ENCODE data around the gene APLN.

DNA sequence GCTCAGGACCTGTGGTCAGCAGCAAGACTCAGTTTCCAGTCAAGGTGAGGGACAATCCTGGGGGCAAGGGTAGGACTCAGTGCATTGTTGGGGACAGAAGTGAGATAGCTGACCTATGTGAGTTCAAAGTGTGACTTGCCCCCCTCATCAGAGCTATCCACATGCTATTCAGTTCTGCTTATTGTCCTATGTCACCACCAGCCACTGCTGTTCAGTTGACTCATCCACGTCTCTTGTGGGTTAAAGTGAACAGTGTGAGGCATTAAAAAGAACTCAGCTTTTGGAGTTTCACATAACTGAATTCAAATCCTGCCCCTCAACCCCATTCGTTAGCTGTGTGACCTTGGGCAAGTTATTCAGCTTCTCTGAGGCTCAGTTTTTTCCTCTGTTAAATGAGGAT lies 4.4 kb upstream of the APLN start:
- TF ChIP-seq, protein P1, sequence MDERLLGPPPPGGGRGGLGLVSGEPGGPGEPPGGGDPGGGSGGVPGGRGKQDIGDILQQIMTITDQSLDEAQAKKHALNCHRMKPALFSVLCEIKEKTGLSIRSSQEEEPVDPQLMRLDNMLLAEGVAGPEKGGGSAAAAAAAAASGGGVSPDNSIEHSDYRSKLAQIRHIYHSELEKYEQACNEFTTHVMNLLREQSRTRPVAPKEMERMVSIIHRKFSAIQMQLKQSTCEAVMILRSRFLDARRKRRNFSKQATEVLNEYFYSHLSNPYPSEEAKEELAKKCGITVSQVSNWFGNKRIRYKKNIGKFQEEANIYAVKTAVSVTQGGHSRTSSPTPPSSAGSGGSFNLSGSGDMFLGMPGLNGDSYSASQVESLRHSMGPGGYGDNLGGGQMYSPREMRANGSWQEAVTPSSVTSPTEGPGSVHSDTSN (CRISPR knock-in tag; IDR thresholded peaks at IDR 0.05; ENCODE audit: low read depth), result no peak
- TF ChIP-seq, protein P1 (tag; conservative IDR thresholded peaks at IDR 0.05; ENCODE audit: low read depth), result no peak
- TF ChIP-seq, protein P2, sequence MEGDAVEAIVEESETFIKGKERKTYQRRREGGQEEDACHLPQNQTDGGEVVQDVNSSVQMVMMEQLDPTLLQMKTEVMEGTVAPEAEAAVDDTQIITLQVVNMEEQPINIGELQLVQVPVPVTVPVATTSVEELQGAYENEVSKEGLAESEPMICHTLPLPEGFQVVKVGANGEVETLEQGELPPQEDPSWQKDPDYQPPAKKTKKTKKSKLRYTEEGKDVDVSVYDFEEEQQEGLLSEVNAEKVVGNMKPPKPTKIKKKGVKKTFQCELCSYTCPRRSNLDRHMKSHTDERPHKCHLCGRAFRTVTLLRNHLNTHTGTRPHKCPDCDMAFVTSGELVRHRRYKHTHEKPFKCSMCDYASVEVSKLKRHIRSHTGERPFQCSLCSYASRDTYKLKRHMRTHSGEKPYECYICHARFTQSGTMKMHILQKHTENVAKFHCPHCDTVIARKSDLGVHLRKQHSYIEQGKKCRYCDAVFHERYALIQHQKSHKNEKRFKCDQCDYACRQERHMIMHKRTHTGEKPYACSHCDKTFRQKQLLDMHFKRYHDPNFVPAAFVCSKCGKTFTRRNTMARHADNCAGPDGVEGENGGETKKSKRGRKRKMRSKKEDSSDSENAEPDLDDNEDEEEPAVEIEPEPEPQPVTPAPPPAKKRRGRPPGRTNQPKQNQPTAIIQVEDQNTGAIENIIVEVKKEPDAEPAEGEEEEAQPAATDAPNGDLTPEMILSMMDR (IDR thresholded peaks at IDR 0.05 in 2 of 3, conservative IDR thresholded peaks at IDR 0.05 in 1 of 3; ENCODE audit: insufficient read depth in 2 of 3, low read depth in 1 of 3, low read length in 3 of 3), result no peak
- TF ChIP-seq CBX2 (IDR thresholded peaks at IDR 0.05; ENCODE audit: insufficient read depth, low read length, poor library complexity, severe bottlenecking) (no peak), YY1 (IDR thresholded peaks at IDR 0.05; ENCODE audit: borderline replicate concordance in 1 of 3, control insufficient read depth in 1 of 3, extremely low read depth in 1 of 3, insufficient read depth in 3 of 3, insufficient read length in 1 of 3, insufficient replicate concordance in 2 of 3, low read depth in 1 of 3, low read length in 2 of 3) (no peak), SMARCB1 (IDR thresholded peaks at IDR 0.05; ENCODE audit: insufficient read length, low read depth) (no peak), GATA2 (CRISPR knock-in tag; IDR thresholded peaks at IDR 0.05) (no peak), TEAD4 (IDR thresholded peaks at IDR 0.05; ENCODE audit: low read length) (no peak), TEAD4 (CRISPR knock-in tag; IDR thresholded peaks at IDR 0.05; ENCODE audit: borderline replicate concordance) (no peak), SETDB1 (IDR thresholded peaks at IDR 0.05; ENCODE audit: low read length) (no peak), FOXM1 (IDR thresholded peaks at IDR 0.05; ENCODE audit: low read depth) (no peak), FOXM1 (CRISPR knock-in tag; IDR thresholded peaks at IDR 0.05; ENCODE audit: low read depth) (no peak), ZNF507 (tag; conservative IDR thresholded peaks at IDR 0.05) (no peak)
- TF ChIP-seq, protein P3, sequence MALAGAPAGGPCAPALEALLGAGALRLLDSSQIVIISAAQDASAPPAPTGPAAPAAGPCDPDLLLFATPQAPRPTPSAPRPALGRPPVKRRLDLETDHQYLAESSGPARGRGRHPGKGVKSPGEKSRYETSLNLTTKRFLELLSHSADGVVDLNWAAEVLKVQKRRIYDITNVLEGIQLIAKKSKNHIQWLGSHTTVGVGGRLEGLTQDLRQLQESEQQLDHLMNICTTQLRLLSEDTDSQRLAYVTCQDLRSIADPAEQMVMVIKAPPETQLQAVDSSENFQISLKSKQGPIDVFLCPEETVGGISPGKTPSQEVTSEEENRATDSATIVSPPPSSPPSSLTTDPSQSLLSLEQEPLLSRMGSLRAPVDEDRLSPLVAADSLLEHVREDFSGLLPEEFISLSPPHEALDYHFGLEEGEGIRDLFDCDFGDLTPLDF (CRISPR knock-in tag; IDR thresholded peaks at IDR 0.05), result no peak
- TF ChIP-seq, protein P4, sequence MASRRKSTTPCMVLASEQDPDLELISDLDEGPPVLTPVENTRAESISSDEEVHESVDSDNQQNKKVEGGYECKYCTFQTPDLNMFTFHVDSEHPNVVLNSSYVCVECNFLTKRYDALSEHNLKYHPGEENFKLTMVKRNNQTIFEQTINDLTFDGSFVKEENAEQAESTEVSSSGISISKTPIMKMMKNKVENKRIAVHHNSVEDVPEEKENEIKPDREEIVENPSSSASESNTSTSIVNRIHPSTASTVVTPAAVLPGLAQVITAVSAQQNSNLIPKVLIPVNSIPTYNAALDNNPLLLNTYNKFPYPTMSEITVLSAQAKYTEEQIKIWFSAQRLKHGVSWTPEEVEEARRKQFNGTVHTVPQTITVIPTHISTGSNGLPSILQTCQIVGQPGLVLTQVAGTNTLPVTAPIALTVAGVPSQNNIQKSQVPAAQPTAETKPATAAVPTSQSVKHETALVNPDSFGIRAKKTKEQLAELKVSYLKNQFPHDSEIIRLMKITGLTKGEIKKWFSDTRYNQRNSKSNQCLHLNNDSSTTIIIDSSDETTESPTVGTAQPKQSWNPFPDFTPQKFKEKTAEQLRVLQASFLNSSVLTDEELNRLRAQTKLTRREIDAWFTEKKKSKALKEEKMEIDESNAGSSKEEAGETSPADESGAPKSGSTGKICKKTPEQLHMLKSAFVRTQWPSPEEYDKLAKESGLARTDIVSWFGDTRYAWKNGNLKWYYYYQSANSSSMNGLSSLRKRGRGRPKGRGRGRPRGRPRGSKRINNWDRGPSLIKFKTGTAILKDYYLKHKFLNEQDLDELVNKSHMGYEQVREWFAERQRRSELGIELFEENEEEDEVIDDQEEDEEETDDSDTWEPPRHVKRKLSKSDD (conservative IDR thresholded peaks at IDR 0.05; ENCODE audit: low read length), result no peak
